ENCODE results near the gene GRHPR. TPM values are rescaled to one million over a fixed set of nuclear protein-coding genes. Genes with fewer than 3 reads are reported as not detected.

GRHPR gene
- 100 to 1,000 TPM; 132 to 156 (median 141) TPM for total RNA-seq

- WGBS: under 1% methylated on average over 8 of the region's 56 CpGs
- peak within 1 kb of the TSS; percentile 85 for H3K4me3 ChIP-seq
Measured at GRCh38 chr9:37422289-37423104, at the start of gene GRHPR. Gene GRHPR (plus strand): TSS chr9:37422696. CDS start chr9:37422751, 55 bp downstream.

GRCh38 chr9:37372839-37373238 lies 49.7 kb upstream of the GRHPR start:
- H3K36me3 ChIP-seq: no peaks in the 10 kb centered on the region
- no peaks in the 10 kb centered on the region for H3K27me3 ChIP-seq
- no peak for TF ChIP-seq POLR2A (IDR thresholded peaks at IDR 0.05)
- TF ChIP-seq EP300 (IDR thresholded peaks at IDR 0.05): no peak
- TF ChIP-seq POLR2AphosphoS5 (IDR thresholded peaks at IDR 0.05): no peak
- no peak for TF ChIP-seq CTCF (IDR thresholded peaks at IDR 0.05)
- H3K27ac ChIP-seq: no peak overlapping the region
- H3K9me3 ChIP-seq: no peaks in the 10 kb centered on the region
- DNase-seq (ENCODE audit: low spot score in 2 of 2): no peak
- H3K4me1 ChIP-seq: no peaks in the 10 kb centered on the region
- H3K4me3 ChIP-seq: no peak overlapping the region
- WGBS: 83% methylated on average over 3 of the region's 3 CpGs

More at GRCh38 chr9:37422289-37423104, at the start of gene GRHPR:
- H3K27me3 ChIP-seq: no peaks in the 10 kb centered on the region
- H3K27ac ChIP-seq: peak within 1 kb of the TSS; percentile 89
- no peaks in the 10 kb centered on the region for H3K9me3 ChIP-seq
- peaks cover 44% of the 10 kb centered on the region for H3K4me1 ChIP-seq
- DNase-seq (ENCODE audit: low spot score in 2 of 2): peak; percentile 91 to 95
- TF ChIP-seq EP300 (IDR thresholded peaks at IDR 0.05) (no peak), POLR2AphosphoS5 (IDR thresholded peaks at IDR 0.05) (peak in 2 of 3 donors; percentile 26 to 84), CTCF (IDR thresholded peaks at IDR 0.05) (no peak), POLR2A (IDR thresholded peaks at IDR 0.05) (peak in 1 of 2 donors; percentile 52)
- H3K36me3 ChIP-seq: peaks cover 14% of the 10 kb centered on the region

- Histone ChIP-seq H3K9me3 (no peaks in the 10 kb centered on the region), H3K36me3 (no peaks in the 10 kb centered on the region), H3K27ac (no peak overlapping the region), H3K4me3 (no peak overlapping the region), H3K27me3 (no peaks in the 10 kb centered on the region), H3K4me1 (no peaks in the 10 kb centered on the region)
- no peak for DNase-seq (ENCODE audit: low spot score in 2 of 2)
- WGBS: 88% methylated on average over 1 of the region's 1 CpG
- TF ChIP-seq EP300 (IDR thresholded peaks at IDR 0.05) (no peak), POLR2A (IDR thresholded peaks at IDR 0.05) (no peak), POLR2AphosphoS5 (IDR thresholded peaks at IDR 0.05) (no peak), CTCF (IDR thresholded peaks at IDR 0.05) (no peak)
Measured at GRCh38 chr9:37373621-37374020, 48.9 kb upstream of the GRHPR start.

GRCh38 chr9:37374892-37375291 lies 47.6 kb upstream of the GRHPR start:
- H3K27ac ChIP-seq: no peak overlapping the region
- H3K4me1 ChIP-seq: no peaks in the 10 kb centered on the region
- no peaks in the 10 kb centered on the region for H3K27me3 ChIP-seq
- no peaks in the 10 kb centered on the region for H3K36me3 ChIP-seq
- WGBS: 91% methylated on average over 6 of the region's 6 CpGs
- no peak for TF ChIP-seq POLR2A (IDR thresholded peaks at IDR 0.05)
- TF ChIP-seq CTCF (IDR thresholded peaks at IDR 0.05): no peak
- no peak for TF ChIP-seq POLR2AphosphoS5 (IDR thresholded peaks at IDR 0.05)
- H3K4me3 ChIP-seq: no peak overlapping the region
- DNase-seq (ENCODE audit: low spot score in 2 of 2): no peak
- H3K9me3 ChIP-seq: no peaks in the 10 kb centered on the region

All from suprapubic skin (tissue), 4 donors.